Thyroid gland (tissue), 4 donors: Measurements from ENCODE around the gene PLEKHG3. TPM values are rescaled to one million over a fixed set of nuclear protein-coding genes. Genes with fewer than 3 reads are reported as not detected.

ENCODE experiments used
- DNase-seq, 2 donors: peaks; one replicate each; pipeline ENCODE4 v3.0.0-alpha.2; 2019
- H3K27ac ChIP-seq, 3 donors: fragments of 200-600 bp; sonication (generic); 1 replicate in 2 of 3; 2 replicates in 1 of 3; pipeline ENCODE4 v1.5.1; 2016 to 2019; ENCODE audit warnings: mild to moderate bottlenecking in 1 of 3, moderate library complexity in 1 of 3
- H3K27me3 ChIP-seq: fragments of 200-600 bp; sonication (generic); one replicate; pipeline ENCODE4 v1.5.1; 2019
- H3K36me3 ChIP-seq, 2 donors: fragments of 200-600 bp; sonication (generic); one replicate each; pipeline ENCODE4 v1.5.1; 2016 to 2019
- H3K4me1 ChIP-seq, 2 donors: fragments of 200-600 bp; sonication (generic); one replicate each; pipeline ENCODE4 v1.5.1; 2017 to 2019
- H3K4me3 ChIP-seq, 3 donors: fragments of 200-600 bp; sonication (generic); replicated peaks in 1 of 3; 1 replicate in 2 of 3; 2 replicates in 1 of 3; pipeline ENCODE4 v1.5.1; 2016; ENCODE audit warnings: mild to moderate bottlenecking in 1 of 3
- H3K9me3 ChIP-seq: fragments of 200-600 bp; sonication (generic); one replicate; pipeline ENCODE4 v1.5.1; 2017
- CTCF ChIP-seq, 6 experiments: fragments of 200-600 bp in 3 of 6; fragments of 450-650 bp in 3 of 6; sonication (generic) in 3 of 6; IDR thresholded peaks; one replicate each; pipeline ENCODE4 v1.5.1; 2016 to 2019; ENCODE audit warnings: antibody characterized with exemption in 6 of 6, mild to moderate bottlenecking in 2 of 6, inconsistent platforms in 1 of 6, moderate library complexity in 1 of 6
- POLR2A ChIP-seq, 2 donors: fragments of 450-650 bp; IDR thresholded peaks; one replicate each; pipeline ENCODE4 v1.6.1; 2017; ENCODE audit warnings: antibody characterized with exemption in 2 of 2, mild to moderate bottlenecking in 2 of 2, moderate library complexity in 1 of 2
- WGBS, 2 donors: methylation state at CpG; one replicate each; pipeline ENCODE4 v1.1.5; 2017; 5-methylcytosine and 5-hydroxymethylcytosine counted together
- intact Hi-C: fragments of 100-400 bp; cut with DNase I; formaldehyde crosslinking; loops from one replicate; pipeline ENCODE4 v1.15.1; 2023
- total RNA-seq, 4 donors: library from RNA; depleted of rRNA; stranded (reverse); fragments of >200 nt; gene quantifications; one replicate each; pipeline ENCODE4 v1.2.3, GENCODE V29; 2016

The PLEKHG3 gene
- total RNA-seq, 4 donors from 2014 or later, result 41.0 to 83.0 (median 54.6) TPM

- Histone ChIP-seq H3K4me3 (no peak overlapping the region), H3K4me1 (peaks cover 32 to 33% of the 10 kb centered on the region in 2 donors), H3K9me3 (no peaks in the 10 kb centered on the region), H3K27ac (peak overlapping the region; percentile 57 to 90 (median 82)), H3K36me3 (no peaks in the 10 kb centered on the region), H3K27me3 (no peaks in the 10 kb centered on the region)
- TF ChIP-seq POLR2A (IDR thresholded peaks at IDR 0.05), result peak in 1 of 2 donors; percentile 44
- no peak for TF ChIP-seq CTCF (IDR thresholded peaks at IDR 0.05)
- DNase-seq, result peak; percentile 83 to 85
- 32 to 45% methylated on average over 4 of the region's 4 CpGs for WGBS, 2 donors
- intact Hi-C loops, result no loop called here
These were observed 7.8 kb upstream of the PLEKHG3 start for GRCh38 chr14:64696355-64696857.

DNA sequence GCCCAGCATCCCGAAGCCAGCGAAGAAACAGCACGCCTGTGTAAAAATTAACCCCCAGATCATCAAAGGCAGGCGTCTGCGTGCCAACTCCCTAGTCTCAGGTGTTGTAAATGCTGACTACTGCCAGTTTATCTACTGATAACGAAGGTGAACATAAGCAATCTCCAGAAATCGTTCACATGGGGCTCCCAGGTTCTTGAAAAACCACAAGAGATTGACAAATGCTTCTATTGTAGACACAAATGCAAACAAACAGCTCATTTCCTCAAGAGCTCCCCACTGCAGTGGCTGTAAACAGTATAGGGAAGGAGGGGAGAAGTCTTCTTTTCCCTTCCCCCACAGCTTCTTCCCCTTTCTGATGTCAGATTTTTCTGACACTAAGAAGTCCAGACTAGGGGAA is 5.3 kb upstream of the PLEKHG3 start:
- no peaks in the 10 kb centered on the region for H3K36me3 ChIP-seq
- TF ChIP-seq POLR2A (IDR thresholded peaks at IDR 0.05), result no peak
- no peak for TF ChIP-seq CTCF (IDR thresholded peaks at IDR 0.05)
- no peak for DNase-seq
- peak overlapping the region; percentile 58 to 68 (median 64) for H3K27ac ChIP-seq
- H3K4me1 ChIP-seq, result peaks cover 48 to 56% of the 10 kb centered on the region in 2 donors
- 21 to 35% methylated on average over 7 of the region's 7 CpGs for WGBS, 2 donors
- intact Hi-C loops, result no loop called here
- H3K4me3 ChIP-seq, result no peak overlapping the region
- no peaks in the 10 kb centered on the region for H3K27me3 ChIP-seq
- H3K9me3 ChIP-seq, result no peaks in the 10 kb centered on the region

- no peaks in the 10 kb centered on the region for H3K9me3 ChIP-seq
- DNase-seq, result no peak
These were observed 3.9 kb upstream of the PLEKHG3 start for GRCh38 chr14:64700290-64700689.

GRCh38 chr14:64700894-64701293 is 3.3 kb upstream of the PLEKHG3 start:
- DNase-seq, result peak; percentile 73 to 79
- no peak overlapping the region for H3K4me3 ChIP-seq
- no peaks in the 10 kb centered on the region for H3K36me3 ChIP-seq
- intact Hi-C loops, result no loop called here
- H3K27me3 ChIP-seq, result no peaks in the 10 kb centered on the region
- peaks cover 51 to 64% of the 10 kb centered on the region in 2 donors for H3K4me1 ChIP-seq
- peak overlapping the region; percentile 93 to 97 (median 94) for H3K27ac ChIP-seq
- H3K9me3 ChIP-seq, result no peaks in the 10 kb centered on the region
- 44 to 50% methylated on average over 4 of the region's 4 CpGs for WGBS, 2 donors
- TF ChIP-seq POLR2A (IDR thresholded peaks at IDR 0.05) (peak in 1 of 2 donors; percentile 45), CTCF (IDR thresholded peaks at IDR 0.05) (peak in 2 of 6 experiments; percentile 15 to 28)

More at GRCh38 chr14:64700290-64700689, 3.9 kb upstream of the PLEKHG3 start:
- Histone ChIP-seq H3K4me1 (peaks cover 48 to 58% of the 10 kb centered on the region in 2 donors), H3K36me3 (no peaks in the 10 kb centered on the region), H3K27me3 (no peaks in the 10 kb centered on the region), H3K27ac (peak overlapping the region; percentile 57 to 94 (median 93)), H3K4me3 (no peak overlapping the region)
- 84 to 88% methylated on average over 2 of the region's 2 CpGs for WGBS, 2 donors
- TF ChIP-seq POLR2A (IDR thresholded peaks at IDR 0.05) (no peak), CTCF (IDR thresholded peaks at IDR 0.05) (no peak)
- intact Hi-C loops, result no loop called here

GRCh38 chr14:64701660-64702059 is 2.6 kb upstream of the PLEKHG3 start:
- Histone ChIP-seq H3K27me3 (no peaks in the 10 kb centered on the region), H3K9me3 (no peaks in the 10 kb centered on the region), H3K27ac (peak overlapping the region; percentile 93 to 97 (median 94)), H3K4me1 (peaks cover 53 to 66% of the 10 kb centered on the region in 2 donors), H3K36me3 (no peaks in the 10 kb centered on the region), H3K4me3 (no peak overlapping the region)
- 31 to 44% methylated on average over 1 of the region's 1 CpG for WGBS, 2 donors
- TF ChIP-seq CTCF (IDR thresholded peaks at IDR 0.05) (no peak), POLR2A (IDR thresholded peaks at IDR 0.05) (no peak)
- intact Hi-C loops, result no loop called here
- DNase-seq, result no peak
